Cardiac septum (tissue), 1 donor: Measurements from ENCODE around the gene MGAT5B. TPM values are rescaled to one million over a fixed set of nuclear protein-coding genes. Genes with fewer than 3 reads are reported as not detected.

Source experiments
- DNase-seq: peaks from one replicate; pipeline ENCODE4 v3.0.0-alpha.2; 2020; ENCODE audit warnings: low spot score
- intact Hi-C: fragments of 100-400 bp; cut with DNase I; formaldehyde crosslinking; loops from one replicate; pipeline ENCODE4 v1.14.0; 2022
- total RNA-seq: library from RNA; stranded (reverse); fragmentation: NEBNext Ultra II Directional; extraction: Animal tissue kit (Norgen Biotek cat#: 25700); gene quantifications from one replicate; pipeline ENCODE4 v1.2.1, GENCODE V29; 2021
- donor health status: DM: no; HTN: no; CAD: no.

MGAT5B gene
- total RNA-seq, 1 donor from 2014 or later: 0.13 TPM

DNA sequence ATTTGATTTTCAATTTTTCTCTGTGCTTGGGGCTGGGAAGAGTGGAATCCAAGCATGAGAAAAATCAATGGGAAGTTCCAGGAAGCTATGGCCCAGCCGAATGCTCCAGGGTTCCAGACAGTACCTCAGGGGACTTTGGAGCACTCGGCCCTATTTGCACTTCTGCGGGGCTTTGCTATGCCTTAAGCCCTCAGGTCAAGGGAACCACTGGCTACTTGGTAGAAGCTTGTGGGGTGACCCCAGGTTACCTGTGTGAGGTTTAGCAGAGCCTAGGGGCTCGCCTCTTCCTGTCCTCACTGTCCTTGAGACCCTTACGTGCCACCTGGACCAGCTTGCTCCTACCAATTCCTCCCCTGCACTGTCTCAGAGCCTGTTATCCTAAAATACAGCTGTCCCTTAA lies 121.3 kb downstream of the MGAT5B start:
- peak; percentile 20 for DNase-seq
- intact Hi-C loops: no loop called here

DNA sequence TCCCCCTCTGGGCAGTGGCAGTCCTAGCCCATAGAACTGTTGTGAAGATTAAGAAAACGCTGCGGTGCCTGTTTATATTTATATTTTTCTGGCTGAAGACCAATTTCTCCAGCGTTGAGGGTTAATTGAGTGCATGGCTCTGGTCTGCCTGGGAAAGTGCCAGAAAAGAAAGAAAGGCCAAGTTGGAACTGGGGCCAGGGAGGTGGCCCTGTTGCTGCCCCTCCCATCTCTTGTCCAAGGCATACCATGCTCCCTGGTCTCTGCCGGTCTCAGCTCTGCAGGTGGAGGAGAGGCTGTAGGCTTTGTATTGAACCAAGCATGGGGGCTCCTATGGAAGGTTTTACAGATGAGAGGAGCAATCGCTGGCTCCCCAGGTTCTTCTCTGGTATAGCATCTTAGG lies 124.7 kb downstream of the MGAT5B start:
- peak; percentile 63 for DNase-seq
- intact Hi-C loops: no loop called here

DNA sequence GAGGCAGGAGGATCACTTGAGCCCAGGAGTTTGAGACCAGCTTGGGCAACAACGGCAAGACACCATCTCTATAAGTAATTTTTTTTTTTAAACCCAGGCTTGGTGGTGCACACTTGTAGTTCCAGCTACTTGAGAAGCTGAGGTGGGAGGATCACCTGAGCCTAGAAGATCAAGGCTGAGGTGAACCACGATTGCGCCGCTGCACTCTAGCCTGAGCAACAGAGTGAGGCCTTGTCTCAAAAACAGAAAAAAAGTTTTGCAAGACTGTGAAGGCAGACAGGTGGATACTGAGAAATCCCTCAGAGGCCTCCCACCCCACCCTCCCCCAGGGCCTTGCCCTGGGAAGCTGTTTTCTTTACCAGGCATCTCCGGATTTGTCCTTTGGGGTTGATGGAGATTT lies 125.4 kb downstream of the MGAT5B start:
- peak; percentile 26 for DNase-seq
- intact Hi-C loops: no loop called here

DNA sequence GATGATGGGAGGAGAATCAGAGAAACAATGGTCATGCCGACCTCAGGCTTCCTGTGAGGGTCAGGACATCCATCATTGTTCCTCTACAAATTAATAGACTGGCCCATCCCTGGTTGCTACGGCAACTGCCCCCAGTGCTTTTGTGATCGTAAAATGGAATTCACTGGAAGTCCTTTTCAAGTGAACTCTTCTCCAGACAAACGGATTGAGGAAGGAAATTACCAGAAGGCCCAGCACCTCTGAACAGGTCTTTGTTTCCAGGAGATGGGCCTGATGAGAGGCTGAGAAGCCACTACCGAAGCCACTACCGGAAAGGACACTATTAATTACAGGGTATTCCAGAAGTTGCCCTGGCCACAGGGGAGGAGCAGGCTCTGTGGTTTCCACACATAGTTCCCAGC lies 126.0 kb downstream of the MGAT5B start:
- DNase-seq: peak; percentile 72
- intact Hi-C loops: no loop called here

DNA sequence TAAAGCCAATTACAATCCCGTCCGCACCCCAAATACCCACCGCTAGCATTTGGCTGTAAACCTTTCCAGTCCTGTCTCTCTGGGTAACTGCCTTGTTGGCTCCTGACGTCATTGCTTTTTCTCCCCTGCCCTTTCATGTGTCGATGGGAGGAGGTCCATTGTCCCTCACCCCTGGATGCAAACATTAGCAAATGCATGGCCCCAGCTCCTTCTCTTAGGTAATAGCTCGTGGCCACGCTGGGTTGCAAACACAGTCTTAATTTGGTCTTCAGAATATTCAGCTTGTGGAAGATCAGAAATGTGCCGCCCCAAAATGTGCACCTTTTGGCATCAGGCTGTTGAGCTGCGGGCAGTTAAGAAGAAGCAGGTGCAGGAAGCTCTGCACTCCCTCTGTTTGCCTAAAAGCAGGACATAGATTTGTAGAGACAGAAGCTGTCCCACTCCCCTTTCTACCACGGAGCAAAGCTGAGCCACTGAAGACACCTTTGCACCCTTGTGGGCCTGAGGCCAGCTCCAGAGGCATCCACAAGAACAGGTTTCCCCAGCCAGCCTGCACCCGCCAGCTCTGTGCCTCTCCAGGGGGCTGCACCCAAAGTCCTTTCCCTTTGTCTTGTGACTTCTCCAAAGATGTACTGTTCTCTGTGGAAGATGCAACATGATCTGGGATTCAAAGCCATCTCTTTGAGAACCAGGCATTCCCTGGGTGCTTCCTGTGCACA lies 127.3 kb downstream of the MGAT5B start:
- DNase-seq: peak; percentile 41
- intact Hi-C loops: no loop called here

DNA sequence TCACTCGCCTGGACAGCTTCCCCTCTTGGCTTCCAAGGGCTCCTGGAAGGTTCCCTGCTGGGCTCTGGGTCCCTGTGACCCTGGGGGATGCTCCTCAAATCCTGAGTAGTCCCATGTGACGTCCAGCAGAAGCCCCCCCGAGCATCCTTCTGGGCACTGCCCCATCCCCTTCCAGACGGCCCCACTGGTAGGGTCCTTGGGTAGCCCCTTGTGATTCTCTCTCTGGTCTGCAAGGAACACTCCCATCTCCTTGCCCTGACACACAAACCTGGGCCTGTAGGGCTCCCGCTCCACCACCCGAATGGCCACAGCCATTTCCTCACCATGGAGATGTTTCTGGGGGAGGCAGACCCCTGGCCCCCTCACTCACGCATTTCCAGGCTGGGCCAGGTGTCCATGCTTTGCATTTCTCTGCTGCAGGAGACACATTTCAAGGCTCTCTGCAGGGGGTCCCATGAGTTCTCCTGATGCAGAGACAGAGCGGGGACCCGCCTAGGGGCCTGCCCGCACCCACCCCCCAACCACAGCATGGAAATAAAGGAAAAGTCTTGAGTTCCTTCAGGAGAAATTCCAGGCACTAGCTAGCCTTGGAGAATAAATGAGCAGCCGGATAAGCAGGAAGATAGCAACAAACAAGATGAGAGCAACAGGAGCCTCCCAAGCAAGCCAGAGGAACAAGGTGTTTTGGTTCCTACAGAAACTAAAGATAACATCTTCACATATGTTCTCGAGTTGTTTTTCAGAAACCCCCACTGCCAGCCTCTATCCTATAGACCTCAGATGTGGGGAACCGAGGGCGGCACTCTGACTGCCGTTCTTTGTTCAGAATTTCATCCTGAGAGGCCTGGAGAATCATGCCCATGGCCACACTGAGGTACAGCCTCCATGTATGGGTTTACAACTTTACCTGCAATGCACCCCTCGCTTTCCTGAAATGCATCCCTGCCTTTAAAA lies 128.8 kb downstream of the MGAT5B start:
- intact Hi-C loops: no loop called here
- DNase-seq: no peak

DNA sequence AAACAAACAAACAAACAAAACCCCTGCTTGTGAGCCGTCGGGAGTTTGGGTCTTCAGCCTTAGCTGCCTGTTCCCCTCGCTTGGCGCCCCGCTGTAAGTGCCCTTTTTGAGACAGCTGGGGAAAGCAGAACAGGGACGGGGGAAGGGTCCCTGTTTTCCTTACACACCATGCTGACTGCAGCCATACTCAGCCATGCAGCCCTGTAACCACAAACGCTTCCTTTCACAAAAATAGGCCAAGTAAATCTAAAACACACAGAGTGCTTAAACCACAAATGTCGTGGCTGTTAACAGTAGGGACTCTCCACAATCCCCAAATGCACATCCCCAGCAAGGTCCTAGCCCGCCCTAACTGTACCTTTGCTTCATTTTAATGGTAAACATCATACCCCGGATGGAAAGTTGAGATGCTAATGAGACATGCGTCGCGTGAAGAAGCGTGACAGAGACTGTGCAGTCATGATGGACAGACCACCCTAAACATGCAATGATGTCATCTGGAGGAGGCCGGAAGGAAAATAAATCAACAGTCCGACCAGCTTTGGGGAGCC lies 129.9 kb downstream of the MGAT5B start:
- intact Hi-C loops: no loop called here

DNA sequence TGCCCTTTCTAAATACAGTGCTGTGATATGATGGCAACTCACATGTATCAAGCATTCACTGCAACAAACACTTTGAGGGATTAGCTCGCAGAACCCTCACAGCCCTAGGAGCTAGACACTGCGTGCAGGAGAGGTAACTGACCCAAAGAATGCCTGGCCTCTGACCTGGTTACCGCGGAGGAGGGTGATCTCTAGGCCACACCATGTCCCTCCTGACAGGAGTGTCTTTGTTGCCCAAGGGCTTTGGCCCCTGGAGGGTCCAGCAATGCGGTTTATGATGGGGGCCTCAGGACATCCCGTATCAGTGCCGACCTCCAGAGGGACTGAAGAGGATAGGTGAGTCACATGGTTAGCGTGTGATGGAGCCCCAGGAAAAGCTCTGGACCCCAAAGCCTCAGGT lies 130.6 kb downstream of the MGAT5B start:
- no peak for DNase-seq
- intact Hi-C loops: no loop called here

More for the DNA sequence above, 129.9 kb downstream of the MGAT5B start:
- DNase-seq: no peak

Other genes with a start within 250 kb of the MGAT5B start
- 1.9 TPM for gene ST6GALNAC1, start 224.6 kb upstream of the MGAT5B start, total RNA-seq
- gene MXRA7, start 157.4 kb upstream of the MGAT5B start, total RNA-seq: 666 TPM
- 60.7 TPM for gene JMJD6, start 141.8 kb upstream of the MGAT5B start, total RNA-seq
- 21.4 TPM for gene METTL23, start 141.6 kb upstream of the MGAT5B start, total RNA-seq
- 98.0 TPM for gene SRSF2, start 131.1 kb upstream of the MGAT5B start, total RNA-seq
- 27.0 TPM for gene MFSD11, start 130.3 kb upstream of the MGAT5B start, total RNA-seq